MM.1S (cell line): ENCODE results near the gene HS6ST1.

ENCODE experiments used
- EZH2 ChIP-seq: fragments of 300-600 bp; sonication (generic); optimal IDR thresholded peaks from 2 replicates; pipeline ENCODE3; 2017; ENCODE audit warnings: low read depth, mild to moderate bottlenecking, antibody characterized with exemption, low read length, mixed read lengths
- EZH2phosphoT487 ChIP-seq: fragments of 300-600 bp; sonication (generic); IDR thresholded peaks from 2 replicates; pipeline ENCODE4 v1.6.1; 2018; ENCODE audit warnings: antibody characterized with exemption, low read length
- TF ChIP-seq, protein P1 (sequence below): fragments of 300-600 bp; sonication (generic); IDR thresholded peaks from 2 replicates; pipeline ENCODE4 v1.5.1; 2016; ENCODE audit warnings: antibody characterized with exemption, low read length, mixed read lengths

DNA sequence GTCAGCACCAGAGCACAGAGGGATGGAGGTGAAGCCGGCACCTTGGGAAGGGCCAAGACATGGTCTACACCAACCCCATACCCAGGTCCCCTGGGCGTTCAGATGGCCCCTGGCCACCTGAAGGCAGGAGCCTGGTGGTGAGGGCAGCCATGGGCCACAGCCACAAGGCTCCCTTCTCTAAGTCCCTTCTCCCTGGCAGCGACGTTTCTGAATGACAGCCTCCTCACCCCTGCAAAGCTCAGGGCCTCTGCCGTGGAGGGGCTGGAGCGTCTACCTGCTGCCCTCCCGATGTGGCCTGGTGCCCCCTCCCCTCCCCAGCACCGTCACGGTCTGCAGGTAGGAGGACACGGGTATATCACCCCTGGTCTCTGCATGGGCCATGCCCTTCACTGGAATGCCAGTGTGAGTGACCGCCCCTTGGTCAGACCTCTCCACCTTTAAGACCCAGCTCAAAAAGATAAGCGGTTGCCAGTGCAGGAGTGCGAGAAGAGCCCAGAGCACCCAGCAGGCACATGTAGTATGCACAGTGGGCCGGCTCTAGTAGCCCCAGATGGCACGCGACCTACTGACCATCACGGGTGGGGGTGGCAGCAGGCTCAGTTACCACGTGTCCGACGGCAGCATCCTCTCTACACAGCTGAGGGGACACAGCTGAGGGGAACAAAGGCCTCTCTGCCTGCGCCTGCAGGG lies 46.6 kb downstream of the HS6ST1 start:
- TF ChIP-seq, protein P1, sequence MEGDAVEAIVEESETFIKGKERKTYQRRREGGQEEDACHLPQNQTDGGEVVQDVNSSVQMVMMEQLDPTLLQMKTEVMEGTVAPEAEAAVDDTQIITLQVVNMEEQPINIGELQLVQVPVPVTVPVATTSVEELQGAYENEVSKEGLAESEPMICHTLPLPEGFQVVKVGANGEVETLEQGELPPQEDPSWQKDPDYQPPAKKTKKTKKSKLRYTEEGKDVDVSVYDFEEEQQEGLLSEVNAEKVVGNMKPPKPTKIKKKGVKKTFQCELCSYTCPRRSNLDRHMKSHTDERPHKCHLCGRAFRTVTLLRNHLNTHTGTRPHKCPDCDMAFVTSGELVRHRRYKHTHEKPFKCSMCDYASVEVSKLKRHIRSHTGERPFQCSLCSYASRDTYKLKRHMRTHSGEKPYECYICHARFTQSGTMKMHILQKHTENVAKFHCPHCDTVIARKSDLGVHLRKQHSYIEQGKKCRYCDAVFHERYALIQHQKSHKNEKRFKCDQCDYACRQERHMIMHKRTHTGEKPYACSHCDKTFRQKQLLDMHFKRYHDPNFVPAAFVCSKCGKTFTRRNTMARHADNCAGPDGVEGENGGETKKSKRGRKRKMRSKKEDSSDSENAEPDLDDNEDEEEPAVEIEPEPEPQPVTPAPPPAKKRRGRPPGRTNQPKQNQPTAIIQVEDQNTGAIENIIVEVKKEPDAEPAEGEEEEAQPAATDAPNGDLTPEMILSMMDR, result no peak
- TF ChIP-seq EZH2, result no peak
- TF ChIP-seq EZH2phosphoT487, result no peak
